K562 (cell line): ENCODE data around the gene STT3A. TPM values are rescaled to one million over a fixed set of nuclear protein-coding genes. Genes with fewer than 3 reads are reported as not detected.
A peak's percentile ranks its signal among the peaks of the same experiment; 100 is the strongest.

Experiments
- ARID4B ChIP-seq: sonication (generic); formaldehyde crosslinking; IDR thresholded peaks from 2 replicates; pipeline ENCODE4 v1.8.0; 2022; ENCODE audit warnings: mild to moderate bottlenecking, missing genetic modification reagents
- BRF2 ChIP-seq: IDR thresholded peaks from 3 replicates; pipeline ENCODE4 v1.6.1; 2011; ENCODE audit warnings: borderline replicate concordance, mild to moderate bottlenecking; ENCODE audit not compliant: insufficient read length, insufficient read depth
- HCFC1 ChIP-seq: IDR thresholded peaks from 2 replicates; pipeline ENCODE4 v1.6.1; 2012; ENCODE audit warnings: low read depth, low read length, improper control_type of control experiment
- MYBL2 ChIP-seq, 2 experiments: fragments of 450-650 bp in 1 of 2; sonication (generic) in 1 of 2; formaldehyde crosslinking in 1 of 2; IDR thresholded peaks; 2 replicates each; pipeline versions ENCODE4 v1.6.1 to v1.8.1; 2017 to 2022; ENCODE audit warnings: borderline replicate concordance in 1 of 2, inconsistent platforms in 1 of 2, low read depth in 1 of 2, mild to moderate bottlenecking in 1 of 2, missing genetic modification reagents in 1 of 2, moderate library complexity in 1 of 2
- NFIC ChIP-seq: fragments of 450-650 bp; IDR thresholded peaks from 2 replicates; pipeline ENCODE4 v1.6.1; 2017; ENCODE audit warnings: mild to moderate bottlenecking, inconsistent platforms
- POU5F1 ChIP-seq: fragments of 150-350 bp; IDR thresholded peaks from 2 replicates; pipeline ENCODE4 v1.6.1; 2014; ENCODE audit warnings: borderline replicate concordance, low read length, low read depth, mild to moderate bottlenecking; ENCODE audit not compliant: partially characterized antibody
- TEAD4 ChIP-seq, 2 experiments: sonication (generic) in 1 of 2; formaldehyde crosslinking in 1 of 2; IDR thresholded peaks; 2 replicates each; pipeline versions ENCODE4 v1.6.1 to v1.8.0; 2012 to 2022; ENCODE audit warnings: borderline replicate concordance in 1 of 2, inconsistent platforms in 1 of 2, low read length in 1 of 2, mild to moderate bottlenecking in 1 of 2, missing genetic modification reagents in 1 of 2
- THAP7 ChIP-seq: fragments of 250-450 bp; sonication (Bioruptor Pico); IDR thresholded peaks from 2 replicates; pipeline ENCODE4 v1.5.0; 2021
- ZBTB34 ChIP-seq: fragments of 250-450 bp; sonication (Bioruptor Pico); IDR thresholded peaks from 2 replicates; pipeline ENCODE4 v1.8.0; 2021; ENCODE audit warnings: mild to moderate bottlenecking, moderate library complexity
- ZEB2 ChIP-seq: fragments of 450-650 bp; IDR thresholded peaks from 2 replicates; pipeline ENCODE4 v1.6.1; 2016
- ZFPM2 ChIP-seq: fragments of 250-450 bp; sonication (Bioruptor Pico); IDR thresholded peaks from 2 replicates; pipeline ENCODE4 v1.5.1; 2022; ENCODE audit warnings: mild to moderate bottlenecking
- ZNF134 ChIP-seq: fragments of 250-450 bp; sonication (Bioruptor Pico); conservative IDR thresholded peaks from 2 replicates; pipeline ENCODE4 v1.4.0; 2020
- ZNF184 ChIP-seq: sonication (generic); formaldehyde crosslinking; IDR thresholded peaks from 2 replicates; pipeline ENCODE4 v1.5.0; 2020; ENCODE audit warnings: missing genetic modification reagents
- ZNF518B ChIP-seq: fragments of 250-450 bp; sonication (Bioruptor Pico); IDR thresholded peaks from 2 replicates; pipeline ENCODE4 v1.5.0; 2021; ENCODE audit warnings: mild to moderate bottlenecking, moderate library complexity
- ZNF695 ChIP-seq: fragments of 450-650 bp; formaldehyde crosslinking; IDR thresholded peaks from 2 replicates; pipeline ENCODE4 v1.4.0; 2020; ENCODE audit warnings: mild to moderate bottlenecking, moderate library complexity
- polyA plus RNA-seq, 8 experiments: library from polyadenylated mRNA; depleted of rRNA in 4 of 8; stranded (reverse) in 5 of 8; unstranded in 3 of 8; fragments of >200 nt; fragmentation: Nextera tagmentation in 2 of 8; fragmentation: Illumina TruSeq in 1 of 8; extraction: Ambion mirVana in 2 of 8; extraction: Trizol in 1 of 8; gene quantifications; 2 replicates each; pipeline versions ENCODE4 v1.2.1 to v1.2.3, GENCODE V29; 2011 to 2014; ENCODE audit warnings: inconsistent platforms in 1 of 8, missing spikeins in 1 of 8
- total RNA-seq, 7 experiments: library from RNA; depleted of rRNA in 6 of 7; stranded (reverse); fragments of >200 nt in 6 of 7; fragmentation: Illumina TruSeq in 2 of 7; extraction: Trizol in 2 of 7; gene quantifications; 2 replicates each; pipeline versions ENCODE4 v1.2.1 to v1.2.3, GENCODE V29; 2011 to 2021; ENCODE audit warnings: low replicate concordance in 1 of 7

Gene STT3A
- total and polyA plus RNA-seq, 9 of the 15 experiments (the other 6 are each of a cell fraction or from before 2014, with no cell fraction given): 70.7 to 330 (median 192) TPM

- TF ChIP-seq THAP7 (CRISPR knock-in tag): no peak
- no peak for TF ChIP-seq HCFC1
- no peak for TF ChIP-seq ARID4B (CRISPR knock-in tag)
- TF ChIP-seq ZNF184 (CRISPR knock-in tag): no peak
- TF ChIP-seq ZNF134 (CRISPR knock-in tag): peak; percentile 50; the same call in 1 of the 2 replicates
- no peak for TF ChIP-seq BRF2
- no peak for TF ChIP-seq POU5F1
- TF ChIP-seq ZNF518B (CRISPR knock-in tag): no peak
- no peak for TF ChIP-seq ZBTB34 (CRISPR knock-in tag)
- TF ChIP-seq ZEB2: peak; percentile 84
- no peak for TF ChIP-seq ZNF695 (CRISPR knock-in tag)
- peak; percentile 97 for TF ChIP-seq TEAD4 (IDR thresholded peaks at IDR 0.05; ENCODE audit: low read length)
- TF ChIP-seq TEAD4 (CRISPR knock-in tag; IDR thresholded peaks at IDR 0.05; ENCODE audit: borderline replicate concordance): no peak
- no peak for TF ChIP-seq MYBL2 (IDR thresholded peaks at IDR 0.05; ENCODE audit: low read depth)
- no peak for TF ChIP-seq MYBL2 (CRISPR knock-in tag; IDR thresholded peaks at IDR 0.05; ENCODE audit: borderline replicate concordance)
- TF ChIP-seq ZFPM2 (CRISPR knock-in tag): no peak
- peak; percentile 94 for TF ChIP-seq NFIC
These were observed 39.7 kb upstream of the STT3A start (continued) for GRCh38 chr11:125552927-125553326.
